SK-N-SH (cell line): ENCODE data around the gene USP2. TPM values are rescaled to one million over a fixed set of nuclear protein-coding genes. Genes with fewer than 3 reads are reported as not detected.

Experiments used
- CTCF ChIA-PET: fragments of 300-600, 350-600 bp; formaldehyde crosslinking; extraction: SDS; loops from one replicate; lab custom pipeline; 2021; lab: Yijun Ruan, JAX
- POLR2A ChIA-PET: fragments of 350-600 bp; sonication (Branson Sonifier 250); formaldehyde crosslinking; extraction: SDS; loops from one replicate; lab custom pipeline; 2020; ENCODE audit warnings: antibody characterized with exemption, inconsistent platforms; lab: Yijun Ruan, JAX
- DNase-seq: peaks from one replicate; pipeline ENCODE4 v3.0.0; 2012
- H2AFZ ChIP-seq: fragments of 200-600 bp; sonication (generic); 2 replicates; pipeline ENCODE4 v1.8.1; 2016; ENCODE audit warnings: antibody characterized with exemption, mild to moderate bottlenecking, low read depth
- H3F3A ChIP-seq: fragments of 200-600 bp; sonication (generic); replicated peaks from 2 replicates; pipeline ENCODE3; 2016; ENCODE audit warnings: antibody characterized with exemption, mild to moderate bottlenecking; ENCODE audit not compliant: insufficient read depth
- H3K27ac ChIP-seq, 2 experiments: fragments of 200-500 bp in 1 of 2; fragments of 200-600 bp in 1 of 2; sonication (Bioruptor generic) in 1 of 2; sonication (generic), shearing (Covaris generic) in 1 of 2; 2 replicates each; pipeline versions ENCODE4 v1.5.1 to v1.6.1; 2014 to 2016; ENCODE audit warnings: low read depth in 2 of 2, inconsistent platforms in 1 of 2, low read length in 1 of 2, mild to moderate bottlenecking in 1 of 2, mixed read lengths in 1 of 2
- H3K27me3 ChIP-seq: fragments of 200-600 bp; sonication (generic), shearing (Covaris generic); 2 replicates; pipeline ENCODE4 v1.6.1; 2016; ENCODE audit warnings: mixed run types; ENCODE audit not compliant: insufficient read depth
- H3K36me3 ChIP-seq, 2 experiments: fragments of 200-500 bp in 1 of 2; fragments of 200-600 bp in 1 of 2; sonication (Bioruptor generic) in 1 of 2; sonication (generic) in 1 of 2; replicated peaks in 1 of 2; 2 replicates each; pipeline versions ENCODE3 to v1.5.1; 2014 to 2016; ENCODE audit warnings: low read length in 1 of 2, mild to moderate bottlenecking in 1 of 2; ENCODE audit not compliant: insufficient read depth in 2 of 2, control insufficient read depth in 1 of 2
- H3K4me1 ChIP-seq, 2 experiments: fragments of 200-500 bp in 1 of 2; fragments of 200-600 bp in 1 of 2; sonication (Bioruptor generic) in 1 of 2; sonication (generic), shearing (Covaris generic) in 1 of 2; 2 replicates each; pipeline versions ENCODE4 v1.5.1 to v1.6.1; 2014 to 2016; ENCODE audit warnings: low read depth in 1 of 2, low read length in 1 of 2, mixed run types in 1 of 2; ENCODE audit not compliant: insufficient read depth in 2 of 2, control insufficient read depth in 1 of 2
- H3K4me2 ChIP-seq: fragments of 200-600 bp; sonication (generic), shearing (Covaris generic); 2 replicates; pipeline ENCODE4 v1.6.1; 2017; ENCODE audit warnings: mixed run types
- H3K4me3 ChIP-seq, 2 experiments: fragments of 200-500 bp in 1 of 2; fragments of 200-600 bp in 1 of 2; sonication (Bioruptor generic) in 1 of 2; sonication (generic), shearing (Covaris generic) in 1 of 2; 2 replicates each; pipeline versions ENCODE4 v1.5.1 to v1.8.1; 2014 to 2016; ENCODE audit warnings: low read depth in 2 of 2, inconsistent platforms in 1 of 2, low read length in 1 of 2, mild to moderate bottlenecking in 1 of 2, mixed read lengths in 1 of 2, moderate library complexity in 1 of 2
- H3K79me2 ChIP-seq: fragments of 200-600 bp; sonication (generic); 2 replicates; pipeline ENCODE4 v1.8.1; 2017; ENCODE audit warnings: mild to moderate bottlenecking; ENCODE audit not compliant: insufficient read depth
- H3K9ac ChIP-seq: fragments of 200-600 bp; sonication (generic); 2 replicates; pipeline ENCODE4 v1.6.1; 2017; ENCODE audit warnings: mixed run types
- H3K9me2 ChIP-seq: fragments of 200-600 bp; sonication (generic); 2 replicates; pipeline ENCODE4 v1.6.1; 2017; ENCODE audit warnings: mixed run types
- H3K9me3 ChIP-seq: fragments of 200-600 bp; sonication (generic); 2 replicates; pipeline ENCODE4 v1.6.1; 2017; ENCODE audit warnings: mixed run types, mild to moderate bottlenecking, moderate library complexity
- H4K20me1 ChIP-seq: fragments of 200-600 bp; sonication (generic); 2 replicates; pipeline ENCODE4 v1.6.1; 2017; ENCODE audit warnings: mild to moderate bottlenecking, mixed run types; ENCODE audit not compliant: insufficient read depth
- EP300 ChIP-seq, 2 experiments: IDR thresholded peaks; 2 replicates each; pipeline versions ENCODE4 v1.4.0 to v1.6.1; 2012; ENCODE audit warnings: borderline replicate concordance in 1 of 2, low read depth in 1 of 2, low read length in 1 of 2
- EZH2phosphoT487 ChIP-seq: fragments of 200-600 bp; sonication (generic); IDR thresholded peaks from 2 replicates; pipeline ENCODE4 v1.6.1; 2017; ENCODE audit warnings: low read depth, mixed run types, mild to moderate bottlenecking, antibody characterized with exemption, moderate library complexity, borderline replicate concordance
- FOSL2 ChIP-seq: IDR thresholded peaks from 2 replicates; pipeline ENCODE4 v1.4.0; 2012; ENCODE audit warnings: low read depth, mild to moderate bottlenecking, moderate library complexity, borderline replicate concordance
- FOXJ3 ChIP-seq: sonication (generic); formaldehyde crosslinking; IDR thresholded peaks from 2 replicates; pipeline ENCODE4 v1.5.1; 2020; ENCODE audit warnings: mild to moderate bottlenecking, missing genetic modification reagents
- FOXM1 ChIP-seq: IDR thresholded peaks from 2 replicates; pipeline ENCODE4 v1.4.0; 2012; ENCODE audit warnings: low read depth, mild to moderate bottlenecking
- GABPA ChIP-seq: IDR thresholded peaks from 2 replicates; pipeline ENCODE4 v1.4.0; 2012; ENCODE audit warnings: low read depth, mild to moderate bottlenecking
- JUND ChIP-seq: IDR thresholded peaks from 2 replicates; pipeline ENCODE4 v1.4.0; 2012
- MXI1 ChIP-seq: IDR thresholded peaks from 2 replicates; pipeline ENCODE4 v1.6.1; 2012; ENCODE audit warnings: mild to moderate bottlenecking, low read depth, low read length, improper control_type of control experiment
- NFIC ChIP-seq: IDR thresholded peaks from 2 replicates; pipeline ENCODE4 v1.4.0; 2012; ENCODE audit warnings: borderline replicate concordance
- RXRA ChIP-seq: IDR thresholded peaks from 2 replicates; pipeline ENCODE4 v1.4.0; 2012; ENCODE audit warnings: low read depth, mild to moderate bottlenecking, borderline replicate concordance
- SIN3A ChIP-seq: IDR thresholded peaks from 2 replicates; pipeline ENCODE4 v1.6.1; 2012; ENCODE audit warnings: low read depth, mild to moderate bottlenecking, low read length, moderate library complexity, borderline replicate concordance
- TAF1 ChIP-seq: IDR thresholded peaks from 2 replicates; pipeline ENCODE4 v1.6.1; 2012; ENCODE audit warnings: low read depth, mild to moderate bottlenecking, low read length, moderate library complexity, borderline replicate concordance
- TEAD4 ChIP-seq: IDR thresholded peaks from 2 replicates; pipeline ENCODE4 v1.4.0; 2012; ENCODE audit warnings: mild to moderate bottlenecking, borderline replicate concordance; ENCODE audit not compliant: insufficient read depth
- YY1 ChIP-seq: IDR thresholded peaks from 2 replicates; pipeline ENCODE4 v1.4.0; 2012; ENCODE audit warnings: low read depth, mild to moderate bottlenecking
- WGBS: methylation state at CpG from one replicate; pipeline ENCODE4 v1.1.6; 2017; ENCODE audit warnings: low lambda C conversion rate; 5-methylcytosine and 5-hydroxymethylcytosine counted together
- polyA plus RNA-seq, 3 experiments: library from polyadenylated mRNA; depleted of rRNA; stranded (reverse); fragments of >200 nt; gene quantifications; 2 replicates each; pipeline ENCODE4 v1.2.3, GENCODE V29; 2012
- TF ChIP-seq, protein P1 (sequence below): IDR thresholded peaks from 2 replicates; pipeline ENCODE4 v1.4.0; 2012; ENCODE audit warnings: low read depth, borderline replicate concordance
- TF ChIP-seq, protein P2 (sequence below): IDR thresholded peaks from 2 replicates; pipeline ENCODE4 v1.4.0; 2012; ENCODE audit warnings: low read depth
- TF ChIP-seq, protein P3 (sequence below): fragments of 200-600 bp; sonication (generic); IDR thresholded peaks from 2 replicates; pipeline ENCODE4 v1.6.1; 2017; ENCODE audit warnings: antibody characterized with exemption, mild to moderate bottlenecking, moderate library complexity

The USP2 gene
- polyA plus RNA-seq, 1 of the 3 experiments (the other 2 are of a cell fraction), result 0.97 TPM

DNA sequence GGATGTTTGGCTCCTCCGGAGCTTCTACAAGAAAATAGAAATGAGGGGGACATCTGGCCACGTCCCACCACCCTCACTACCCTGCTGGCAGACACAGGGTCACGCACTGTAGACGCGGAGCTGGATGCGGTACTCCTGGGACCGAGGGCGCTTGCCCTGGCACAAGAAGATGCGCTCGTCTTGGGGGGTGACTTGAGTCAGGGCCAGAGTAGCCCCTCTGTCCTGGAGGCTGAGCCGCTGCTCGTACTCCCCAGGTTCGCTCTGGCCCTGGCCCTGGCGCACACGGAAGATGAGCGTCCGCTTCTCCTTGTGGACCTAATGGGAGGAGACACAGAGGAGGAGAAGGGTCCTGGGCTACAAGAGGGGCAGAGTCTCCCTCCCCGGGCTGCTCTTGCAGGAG, 66.8 kb downstream of the USP2 start (continued):
- TF ChIP-seq, protein P1, sequence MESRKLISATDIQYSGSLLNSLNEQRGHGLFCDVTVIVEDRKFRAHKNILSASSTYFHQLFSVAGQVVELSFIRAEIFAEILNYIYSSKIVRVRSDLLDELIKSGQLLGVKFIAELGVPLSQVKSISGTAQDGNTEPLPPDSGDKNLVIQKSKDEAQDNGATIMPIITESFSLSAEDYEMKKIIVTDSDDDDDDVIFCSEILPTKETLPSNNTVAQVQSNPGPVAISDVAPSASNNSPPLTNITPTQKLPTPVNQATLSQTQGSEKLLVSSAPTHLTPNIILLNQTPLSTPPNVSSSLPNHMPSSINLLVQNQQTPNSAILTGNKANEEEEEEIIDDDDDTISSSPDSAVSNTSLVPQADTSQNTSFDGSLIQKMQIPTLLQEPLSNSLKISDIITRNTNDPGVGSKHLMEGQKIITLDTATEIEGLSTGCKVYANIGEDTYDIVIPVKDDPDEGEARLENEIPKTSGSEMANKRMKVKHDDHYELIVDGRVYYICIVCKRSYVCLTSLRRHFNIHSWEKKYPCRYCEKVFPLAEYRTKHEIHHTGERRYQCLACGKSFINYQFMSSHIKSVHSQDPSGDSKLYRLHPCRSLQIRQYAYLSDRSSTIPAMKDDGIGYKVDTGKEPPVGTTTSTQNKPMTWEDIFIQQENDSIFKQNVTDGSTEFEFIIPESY, result no peak
- no peak for TF ChIP-seq TAF1

DNA sequence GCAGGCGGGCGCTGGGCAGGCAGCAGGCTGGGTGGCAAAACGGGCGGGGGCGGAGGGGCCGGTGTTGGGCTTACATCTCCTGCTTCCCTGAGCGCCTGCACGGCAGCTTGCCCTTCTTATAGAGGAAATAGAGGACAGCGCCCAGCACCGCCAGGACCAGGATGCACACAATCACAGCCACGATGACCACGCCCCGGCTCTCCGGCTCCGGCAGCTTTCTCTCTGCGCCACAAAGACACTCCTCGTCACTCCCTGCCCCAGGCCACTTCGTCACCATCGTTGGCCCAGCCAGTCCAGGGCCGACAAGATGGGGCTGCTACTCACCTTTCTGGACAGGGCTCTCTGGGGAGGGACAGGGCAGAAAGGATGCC, 70.8 kb downstream of the USP2 start:
- Histone ChIP-seq H3K27ac (no peak overlapping the region), H3K4me3 (no peak overlapping the region), H3F3A (peaks cover 22% of the 10 kb centered on the region), H3K36me3 (peaks cover 4 to 24% of the 10 kb centered on the region in 2 experiments), H3K9ac (no peak overlapping the region), H3K4me1 (peaks cover 4% of the 10 kb centered on the region in 2 experiments; a peak in 2 of 4 replicates), H3K4me2 (no peak overlapping the region), H3K9me2 (no peaks in the 10 kb centered on the region)
- POLR2A ChIA-PET, result no interaction called here
- no peak for DNase-seq
- TF ChIP-seq SIN3A (no peak), JUND (no peak), MXI1 (no peak), NFIC (no peak), FOXJ3 (CRISPR knock-in tag) (no peak), YY1 (no peak), TAF1 (no peak), FOXM1 (no peak), EP300 (IDR thresholded peaks at IDR 0.05; ENCODE audit: borderline replicate concordance in 1 of 2, low read depth in 1 of 2, low read length in 1 of 2) (no peak)
- TF ChIP-seq, protein P2, sequence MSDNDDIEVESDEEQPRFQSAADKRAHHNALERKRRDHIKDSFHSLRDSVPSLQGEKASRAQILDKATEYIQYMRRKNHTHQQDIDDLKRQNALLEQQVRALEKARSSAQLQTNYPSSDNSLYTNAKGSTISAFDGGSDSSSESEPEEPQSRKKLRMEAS, result no peak
- TF ChIP-seq, all 33 proteins: peak for 0
- H2AFZ ChIP-seq, result no peak overlapping the region
- CTCF ChIA-PET, result interaction anchor here (1.5 kb wide), 1 partner anchor 13 kb away, joined by 13 read pairs; no protein-coding TSS in a partner anchor
- no peaks in the 10 kb centered on the region for H3K9me3 ChIP-seq
- no peaks in the 10 kb centered on the region for H4K20me1 ChIP-seq
- no peaks in the 10 kb centered on the region for H3K27me3 ChIP-seq
- 92% methylated on average over 20 of the region's 20 CpGs for WGBS
- no peaks in the 10 kb centered on the region for H3K79me2 ChIP-seq

DNA sequence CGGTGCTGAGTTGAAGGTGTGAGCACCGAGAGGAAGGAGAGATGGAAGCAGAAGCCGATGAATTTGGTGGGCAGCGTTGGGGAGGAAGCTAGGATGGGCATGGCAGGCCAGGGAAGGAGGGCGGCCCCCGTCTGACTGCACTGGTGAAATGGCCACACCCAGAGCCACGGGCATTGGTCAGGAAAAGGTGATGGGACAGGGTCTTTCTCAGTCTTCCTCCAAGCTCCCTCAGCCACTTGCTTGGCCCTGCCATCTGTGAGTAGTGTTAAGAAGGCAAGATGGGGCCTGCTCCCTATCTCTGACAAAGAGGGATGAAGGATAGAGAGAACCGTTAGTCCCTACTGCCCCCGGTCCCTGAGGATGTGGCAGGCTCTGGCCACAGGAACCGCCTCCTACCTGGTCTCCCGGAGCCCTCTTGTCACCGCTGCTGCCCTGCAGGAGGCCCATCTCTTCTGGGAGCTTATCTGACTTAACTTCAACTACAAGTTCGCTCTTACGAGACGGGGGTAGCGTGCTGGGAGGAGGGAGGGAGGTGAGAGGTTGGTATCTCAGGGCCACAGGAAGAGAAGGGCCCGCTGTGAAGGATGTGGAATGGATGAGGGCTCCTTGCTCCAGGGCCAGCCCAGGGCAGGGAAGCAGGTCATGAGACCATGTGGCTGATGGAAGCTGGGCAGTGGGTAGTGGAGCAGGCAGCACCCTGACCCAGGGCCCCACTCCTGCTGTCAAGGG, 71.4 kb downstream of the USP2 start:
- ChIA-PET CTCF (interaction anchor here (1.2 to 1.5 kb wide), 2 partner anchors 14 to 105 kb away, joined by 6 to 13 read pairs; partner anchors contain the start of gene CBL), POLR2A (interaction anchor here (0.6 kb wide), 1 partner anchor 10 kb away, joined by 3 read pairs; no protein-coding TSS in a partner anchor)
- no peak for DNase-seq
- Histone ChIP-seq H3K4me2 (no peak overlapping the region), H3K27me3 (no peaks in the 10 kb centered on the region), H4K20me1 (no peaks in the 10 kb centered on the region), H3K9me3 (no peaks in the 10 kb centered on the region), H3K36me3 (peaks cover 5 to 27% of the 10 kb centered on the region in 2 experiments), H3K9ac (no peak overlapping the region), H3K4me3 (no peak overlapping the region), H3F3A (peaks cover 22% of the 10 kb centered on the region), H3K79me2 (no peaks in the 10 kb centered on the region), H3K27ac (no peak overlapping the region), H2AFZ (no peak overlapping the region), H3K4me1 (no peaks in the 10 kb centered on the region), H3K9me2 (no peaks in the 10 kb centered on the region)
- WGBS, result 93% methylated on average over 17 of the region's 17 CpGs
- no peak for TF ChIP-seq TAF1
- TF ChIP-seq FOXJ3 (CRISPR knock-in tag), result no peak
- TF ChIP-seq EZH2phosphoT487, result no peak
- TF ChIP-seq TEAD4, result no peak
- TF ChIP-seq NFIC, result no peak
- no peak for TF ChIP-seq MXI1
- no peak for TF ChIP-seq GABPA
- no peak for TF ChIP-seq FOSL2
- TF ChIP-seq, protein P3, sequence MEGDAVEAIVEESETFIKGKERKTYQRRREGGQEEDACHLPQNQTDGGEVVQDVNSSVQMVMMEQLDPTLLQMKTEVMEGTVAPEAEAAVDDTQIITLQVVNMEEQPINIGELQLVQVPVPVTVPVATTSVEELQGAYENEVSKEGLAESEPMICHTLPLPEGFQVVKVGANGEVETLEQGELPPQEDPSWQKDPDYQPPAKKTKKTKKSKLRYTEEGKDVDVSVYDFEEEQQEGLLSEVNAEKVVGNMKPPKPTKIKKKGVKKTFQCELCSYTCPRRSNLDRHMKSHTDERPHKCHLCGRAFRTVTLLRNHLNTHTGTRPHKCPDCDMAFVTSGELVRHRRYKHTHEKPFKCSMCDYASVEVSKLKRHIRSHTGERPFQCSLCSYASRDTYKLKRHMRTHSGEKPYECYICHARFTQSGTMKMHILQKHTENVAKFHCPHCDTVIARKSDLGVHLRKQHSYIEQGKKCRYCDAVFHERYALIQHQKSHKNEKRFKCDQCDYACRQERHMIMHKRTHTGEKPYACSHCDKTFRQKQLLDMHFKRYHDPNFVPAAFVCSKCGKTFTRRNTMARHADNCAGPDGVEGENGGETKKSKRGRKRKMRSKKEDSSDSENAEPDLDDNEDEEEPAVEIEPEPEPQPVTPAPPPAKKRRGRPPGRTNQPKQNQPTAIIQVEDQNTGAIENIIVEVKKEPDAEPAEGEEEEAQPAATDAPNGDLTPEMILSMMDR, result no peak
- no peak for TF ChIP-seq YY1
- TF ChIP-seq RXRA, result no peak
- TF ChIP-seq, protein P2, result no peak
